Measurements from ENCODE around the gene TFPT.

The TFPT gene

GRCh38 chr19:54095136-54095858 lies 20.2 kb downstream of the TFPT start:
- no peak overlapping the region for H3K4me3 ChIP-seq (ENCODE audit: low read depth, low read length)
- TF ChIP-seq CTCF (IDR thresholded peaks at IDR 0.05; ENCODE audit: low read depth, low read length, missing control alignments) = no peak
- DNase-seq (ENCODE audit: low read depth) = no peak

- H3K4me3 ChIP-seq (ENCODE audit: low read depth, low read length) = no peak overlapping the region
- DNase-seq (ENCODE audit: low read depth) = no peak
- TF ChIP-seq CTCF (IDR thresholded peaks at IDR 0.05; ENCODE audit: low read depth, low read length, missing control alignments) = no peak
Observed at GRCh38 chr19:54094426-54095000, 20.9 kb downstream of the TFPT start.

GRCh38 chr19:54084410-54084809 lies 31.0 kb downstream of the TFPT start:
- no peak overlapping the region for H3K4me3 ChIP-seq (ENCODE audit: low read depth, low read length)
- DNase-seq (ENCODE audit: low read depth) = no peak
- TF ChIP-seq CTCF (IDR thresholded peaks at IDR 0.05; ENCODE audit: low read depth, low read length, missing control alignments) = no peak

- TF ChIP-seq CTCF (IDR thresholded peaks at IDR 0.05; ENCODE audit: low read depth, low read length, missing control alignments) = no peak
- no peak within 1 kb of the TSS for H3K4me3 ChIP-seq (ENCODE audit: low read depth, low read length)
- DNase-seq (ENCODE audit: low read depth) = no peak
Observed at GRCh38 chr19:54081032-54081431, 34.4 kb downstream of the TFPT start, which contains the start of gene TARM1. Gene TARM1, minus strand, starts transcription at chr19:54081365. Its CDS starts 25 bp downstream, at chr19:54081340.

- no peak for DNase-seq (ENCODE audit: low read depth)
- TF ChIP-seq CTCF (IDR thresholded peaks at IDR 0.05; ENCODE audit: low read depth, low read length, missing control alignments) = no peak
Observed at GRCh38 chr19:54077334-54077733, 38.1 kb downstream of the TFPT start.

GRCh38 chr19:54074851-54075250 lies 40.6 kb downstream of the TFPT start:
- no peak overlapping the region for H3K4me3 ChIP-seq (ENCODE audit: low read depth, low read length)
- DNase-seq (ENCODE audit: low read depth) = no peak
- TF ChIP-seq CTCF (IDR thresholded peaks at IDR 0.05; ENCODE audit: low read depth, low read length, missing control alignments) = no peak

More at GRCh38 chr19:54077334-54077733, 38.1 kb downstream of the TFPT start:
- no peak overlapping the region for H3K4me3 ChIP-seq (ENCODE audit: low read depth, low read length)

- TF ChIP-seq CTCF (IDR thresholded peaks at IDR 0.05; ENCODE audit: low read depth, low read length, missing control alignments) = no peak
- H3K4me3 ChIP-seq (ENCODE audit: low read depth, low read length) = no peak overlapping the region
- no peak for DNase-seq (ENCODE audit: low read depth)
Observed at GRCh38 chr19:54073829-54074228, 41.6 kb downstream of the TFPT start.
